Measurements from ENCODE around the gene IFIT2. TPM values are rescaled to one million over a fixed set of nuclear protein-coding genes. Genes with fewer than 3 reads are reported as not detected.
"Not testable (repeated sequence)": the region's sequence is repeated elsewhere in the genome, so short reads cannot be mapped to it uniquely, and the experiment has no call there.

Gene IFIT2
- total RNA-seq, 1 donor = 9.0 TPM

GRCh38 chr10:89314676-89315075 is 12.8 kb downstream of the IFIT2 start:
- Histone ChIP-seq H3K4me3 (ENCODE audit: insufficient read depth, low read length) (no peak overlapping the region), H3K36me3 (ENCODE audit: insufficient read depth, low read length) (no peaks in the 10 kb centered on the region), H3K4me2 (ENCODE audit: insufficient read depth, low read length) (no peak overlapping the region), H3K79me2 (ENCODE audit: insufficient read depth, low read length) (no peaks in the 10 kb centered on the region), H3K9me3 (ENCODE audit: low read depth, low read length) (no peaks in the 10 kb centered on the region), H3K27me3 (ENCODE audit: insufficient read depth, low read length) (no peaks in the 10 kb centered on the region), H3K4me1 (ENCODE audit: insufficient read depth, low read length) (peaks cover 3% of the 10 kb centered on the region), H2AFZ (ENCODE audit: low read length) (no peak overlapping the region), H4K20me1 (ENCODE audit: insufficient read depth, low read length) (no peaks in the 10 kb centered on the region), H3K27ac (ENCODE audit: low read depth, low read length) (no peak overlapping the region)
- DNase-seq (ENCODE audit: insufficient read length, low spot score, missing footprints) = no peak
- no peak for TF ChIP-seq CTCF (IDR thresholded peaks at IDR 0.05; ENCODE audit: extremely low read depth, low read depth, low read length)

DNA sequence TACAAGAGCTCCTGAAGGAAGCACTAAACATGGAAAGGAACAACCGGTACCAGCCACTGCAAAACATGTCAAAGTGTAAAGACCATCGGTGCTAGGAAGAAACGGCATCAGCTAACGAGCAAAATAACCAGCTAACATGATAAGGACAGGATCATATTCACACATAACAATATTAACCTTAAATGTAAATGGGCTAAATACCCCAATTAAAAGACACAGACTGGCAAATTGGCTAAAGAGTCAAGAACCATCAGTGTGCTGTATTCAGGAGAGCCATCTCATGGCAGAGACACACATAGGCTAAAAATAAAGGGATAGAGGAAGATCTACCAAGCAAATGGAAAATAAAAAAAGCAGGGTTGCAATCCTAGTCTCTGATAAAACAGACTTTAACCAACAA is 16.2 kb downstream of the IFIT2 start:
- H3K4me3 ChIP-seq (ENCODE audit: insufficient read depth, low read length); H3K27ac ChIP-seq (ENCODE audit: low read depth, low read length); H4K20me1 ChIP-seq (ENCODE audit: insufficient read depth, low read length); H3K9me3 ChIP-seq (ENCODE audit: low read depth, low read length); H2AFZ ChIP-seq (ENCODE audit: low read length); H3K4me2 ChIP-seq (ENCODE audit: insufficient read depth, low read length); H3K36me3 ChIP-seq (ENCODE audit: insufficient read depth, low read length); H3K4me1 ChIP-seq (ENCODE audit: insufficient read depth, low read length); H3K27me3 ChIP-seq (ENCODE audit: insufficient read depth, low read length); H3K79me2 ChIP-seq (ENCODE audit: insufficient read depth, low read length); DNase-seq (ENCODE audit: insufficient read length, low spot score, missing footprints): not testable (repeated sequence)

GRCh38 chr10:89325081-89325480 is 23.2 kb downstream of the IFIT2 start:
- not testable (repeated sequence) for H3K27ac ChIP-seq (ENCODE audit: low read depth, low read length); DNase-seq (ENCODE audit: insufficient read length, low spot score, missing footprints); H3K9me3 ChIP-seq (ENCODE audit: low read depth, low read length); H3K4me2 ChIP-seq (ENCODE audit: insufficient read depth, low read length); H4K20me1 ChIP-seq (ENCODE audit: insufficient read depth, low read length); H3K36me3 ChIP-seq (ENCODE audit: insufficient read depth, low read length); H3K4me3 ChIP-seq (ENCODE audit: insufficient read depth, low read length); H2AFZ ChIP-seq (ENCODE audit: low read length); H3K27me3 ChIP-seq (ENCODE audit: insufficient read depth, low read length)
- Histone ChIP-seq H3K79me2 (ENCODE audit: insufficient read depth, low read length) (peaks cover 10% of the 10 kb centered on the region), H3K4me1 (ENCODE audit: insufficient read depth, low read length) (peaks cover 21% of the 10 kb centered on the region)

GRCh38 chr10:89325856-89326255 is 24.0 kb downstream of the IFIT2 start:
- peaks cover 18% of the 10 kb centered on the region for H3K79me2 ChIP-seq (ENCODE audit: insufficient read depth, low read length)
- H3K27ac ChIP-seq (ENCODE audit: low read depth, low read length); DNase-seq (ENCODE audit: insufficient read length, low spot score, missing footprints); H4K20me1 ChIP-seq (ENCODE audit: insufficient read depth, low read length); H3K4me2 ChIP-seq (ENCODE audit: insufficient read depth, low read length); H3K27me3 ChIP-seq (ENCODE audit: insufficient read depth, low read length); H3K4me3 ChIP-seq (ENCODE audit: insufficient read depth, low read length); H2AFZ ChIP-seq (ENCODE audit: low read length); H3K9me3 ChIP-seq (ENCODE audit: low read depth, low read length); H3K36me3 ChIP-seq (ENCODE audit: insufficient read depth, low read length): not testable (repeated sequence)
- peaks cover 24% of the 10 kb centered on the region for H3K4me1 ChIP-seq (ENCODE audit: insufficient read depth, low read length)

- Histone ChIP-seq H3K4me2 (ENCODE audit: insufficient read depth, low read length) (peak within 1 kb of the TSS; percentile 93), H3K27me3 (ENCODE audit: insufficient read depth, low read length) (no peaks in the 10 kb centered on the region), H3K27ac (ENCODE audit: low read depth, low read length) (peak within 1 kb of the TSS; percentile 98), H3K4me3 (ENCODE audit: insufficient read depth, low read length) (peak within 1 kb of the TSS; percentile 75), H3K9me3 (ENCODE audit: low read depth, low read length) (no peaks in the 10 kb centered on the region), H4K20me1 (ENCODE audit: insufficient read depth, low read length) (no peaks in the 10 kb centered on the region), H3K36me3 (ENCODE audit: insufficient read depth, low read length) (no peaks in the 10 kb centered on the region), H3K4me1 (ENCODE audit: insufficient read depth, low read length) (peaks cover 37% of the 10 kb centered on the region), H2AFZ (ENCODE audit: low read length) (peak within 1 kb of the TSS; percentile 88), H3K79me2 (ENCODE audit: insufficient read depth, low read length) (peaks cover 27% of the 10 kb centered on the region)
- no peak for TF ChIP-seq CTCF (IDR thresholded peaks at IDR 0.05; ENCODE audit: extremely low read depth, low read depth, low read length)
- peak; percentile 81 for DNase-seq (ENCODE audit: insufficient read length, low spot score, missing footprints)
These were observed 26.1 kb downstream of the IFIT2 start, which contains the start of gene IFIT3 for GRCh38 chr10:89327803-89328441. Gene IFIT3 (plus strand): TSS chr10:89327997. CDS start chr10:89328074, 77 bp downstream.
